Measurements from ENCODE around the gene KIF3B.

DNA sequence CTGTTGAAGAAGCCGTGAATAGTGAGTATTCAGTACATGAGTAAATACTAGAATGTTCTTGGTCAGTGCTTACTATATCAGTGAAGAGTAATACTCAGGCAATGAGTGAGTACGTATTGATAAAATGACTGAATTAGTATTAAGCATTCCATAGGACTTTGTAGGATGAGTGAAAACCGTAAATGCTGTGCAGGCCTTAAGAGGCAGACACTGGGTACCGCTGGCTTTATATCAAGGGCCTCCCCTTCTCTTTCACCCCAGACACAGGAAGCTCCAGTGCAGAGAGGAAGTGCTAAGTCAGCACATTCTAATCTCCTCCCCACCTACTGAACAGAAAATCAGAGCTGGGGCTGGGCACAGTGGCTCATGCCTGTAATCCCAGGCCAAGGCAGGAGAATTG, 45.6 kb upstream of the KIF3B start:
- TF ChIP-seq, protein P1, sequence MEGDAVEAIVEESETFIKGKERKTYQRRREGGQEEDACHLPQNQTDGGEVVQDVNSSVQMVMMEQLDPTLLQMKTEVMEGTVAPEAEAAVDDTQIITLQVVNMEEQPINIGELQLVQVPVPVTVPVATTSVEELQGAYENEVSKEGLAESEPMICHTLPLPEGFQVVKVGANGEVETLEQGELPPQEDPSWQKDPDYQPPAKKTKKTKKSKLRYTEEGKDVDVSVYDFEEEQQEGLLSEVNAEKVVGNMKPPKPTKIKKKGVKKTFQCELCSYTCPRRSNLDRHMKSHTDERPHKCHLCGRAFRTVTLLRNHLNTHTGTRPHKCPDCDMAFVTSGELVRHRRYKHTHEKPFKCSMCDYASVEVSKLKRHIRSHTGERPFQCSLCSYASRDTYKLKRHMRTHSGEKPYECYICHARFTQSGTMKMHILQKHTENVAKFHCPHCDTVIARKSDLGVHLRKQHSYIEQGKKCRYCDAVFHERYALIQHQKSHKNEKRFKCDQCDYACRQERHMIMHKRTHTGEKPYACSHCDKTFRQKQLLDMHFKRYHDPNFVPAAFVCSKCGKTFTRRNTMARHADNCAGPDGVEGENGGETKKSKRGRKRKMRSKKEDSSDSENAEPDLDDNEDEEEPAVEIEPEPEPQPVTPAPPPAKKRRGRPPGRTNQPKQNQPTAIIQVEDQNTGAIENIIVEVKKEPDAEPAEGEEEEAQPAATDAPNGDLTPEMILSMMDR (IDR thresholded peaks at IDR 0.05): no peak
- TF ChIP-seq POLR2A (IDR thresholded peaks at IDR 0.05): no peak
